Panc1 (cell line): ENCODE measurements around the gene SPECC1.

Experiments
- POLR2AphosphoS5 ChIP-seq: IDR thresholded peaks from 2 replicates; pipeline ENCODE4 v1.6.1; 2012; ENCODE audit warnings: mild to moderate bottlenecking, low read depth, low read length, moderate library complexity
- REST ChIP-seq, 2 experiments: IDR thresholded peaks; 2 replicates each; pipeline ENCODE4 v1.6.1; 2011 to 2012; ENCODE audit warnings: low read depth in 2 of 2, control low read depth in 1 of 2, low read length in 1 of 2, mild to moderate bottlenecking in 1 of 2, moderate library complexity in 1 of 2; ENCODE audit not compliant: insufficient read depth in 1 of 2
- SIN3A ChIP-seq: IDR thresholded peaks from 2 replicates; pipeline ENCODE4 v1.6.1; 2012; ENCODE audit warnings: low read depth, mild to moderate bottlenecking, low read length, moderate library complexity, borderline replicate concordance; ENCODE audit not compliant: insufficient read depth
- TCF7L2 ChIP-seq: IDR thresholded peaks from 2 replicates; pipeline ENCODE4 v1.6.1; 2011; ENCODE audit warnings: mild to moderate bottlenecking, low read depth, low read length, inconsistent platforms
- TF ChIP-seq, protein P1 (sequence below): fragments of 450-650 bp; IDR thresholded peaks from 2 replicates; pipeline ENCODE4 v1.5.1; 2017; ENCODE audit warnings: mild to moderate bottlenecking

- TF ChIP-seq, protein P1, sequence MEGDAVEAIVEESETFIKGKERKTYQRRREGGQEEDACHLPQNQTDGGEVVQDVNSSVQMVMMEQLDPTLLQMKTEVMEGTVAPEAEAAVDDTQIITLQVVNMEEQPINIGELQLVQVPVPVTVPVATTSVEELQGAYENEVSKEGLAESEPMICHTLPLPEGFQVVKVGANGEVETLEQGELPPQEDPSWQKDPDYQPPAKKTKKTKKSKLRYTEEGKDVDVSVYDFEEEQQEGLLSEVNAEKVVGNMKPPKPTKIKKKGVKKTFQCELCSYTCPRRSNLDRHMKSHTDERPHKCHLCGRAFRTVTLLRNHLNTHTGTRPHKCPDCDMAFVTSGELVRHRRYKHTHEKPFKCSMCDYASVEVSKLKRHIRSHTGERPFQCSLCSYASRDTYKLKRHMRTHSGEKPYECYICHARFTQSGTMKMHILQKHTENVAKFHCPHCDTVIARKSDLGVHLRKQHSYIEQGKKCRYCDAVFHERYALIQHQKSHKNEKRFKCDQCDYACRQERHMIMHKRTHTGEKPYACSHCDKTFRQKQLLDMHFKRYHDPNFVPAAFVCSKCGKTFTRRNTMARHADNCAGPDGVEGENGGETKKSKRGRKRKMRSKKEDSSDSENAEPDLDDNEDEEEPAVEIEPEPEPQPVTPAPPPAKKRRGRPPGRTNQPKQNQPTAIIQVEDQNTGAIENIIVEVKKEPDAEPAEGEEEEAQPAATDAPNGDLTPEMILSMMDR: no peak
- TF ChIP-seq POLR2AphosphoS5 (no peak), SIN3A (no peak), REST (IDR thresholded peaks at IDR 0.05; ENCODE audit: insufficient read depth in 1 of 2, low read depth in 2 of 2, low read length in 1 of 2) (no peak), TCF7L2 (no peak)
Observed at GRCh38 chr17:20068445-20068844, 59.3 kb downstream of the SPECC1 start.
